ENCODE measurements around the gene PGLYRP1.

PGLYRP1 gene

DNA sequence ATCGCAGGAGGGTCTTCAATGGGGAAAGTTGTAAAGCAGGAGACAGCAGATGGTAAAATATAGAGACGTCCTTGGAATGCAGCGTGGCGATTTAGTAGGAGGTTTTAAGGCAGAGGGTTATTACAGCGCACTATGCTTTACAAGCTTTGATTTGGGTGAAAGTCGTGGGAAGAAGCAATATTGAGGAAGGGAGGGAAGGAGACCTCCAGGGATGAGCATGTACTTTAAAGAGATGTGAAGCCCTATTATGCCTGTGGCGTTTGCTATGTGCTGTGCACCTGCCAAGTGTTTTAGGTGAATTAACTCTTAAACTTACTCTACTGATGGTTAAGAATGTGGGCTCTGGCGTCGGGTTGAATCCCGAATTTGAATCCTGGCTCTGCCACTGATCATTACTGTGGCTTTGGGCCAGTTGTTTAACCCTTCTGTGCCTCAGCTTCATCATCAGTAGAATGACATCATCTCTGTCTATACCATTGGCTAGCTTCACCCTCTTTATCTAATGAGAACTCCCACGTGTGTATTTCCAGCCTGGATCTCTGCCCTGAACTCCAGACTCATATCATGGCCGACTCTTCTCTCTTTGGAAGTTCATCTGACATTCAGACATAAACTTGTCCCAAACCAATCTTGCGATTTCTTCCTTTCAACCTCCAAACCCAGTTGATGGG lies 27.0 kb downstream of the PGLYRP1 start:
- no peak for DNase-seq (ENCODE audit: low read depth)
- TF ChIP-seq MYC (IDR thresholded peaks at IDR 0.05; ENCODE audit: low read depth, low read length): 0 out of 2 replicates have a peak, but pooled peaks have one; percentile 7
- TF ChIP-seq, protein P1, sequence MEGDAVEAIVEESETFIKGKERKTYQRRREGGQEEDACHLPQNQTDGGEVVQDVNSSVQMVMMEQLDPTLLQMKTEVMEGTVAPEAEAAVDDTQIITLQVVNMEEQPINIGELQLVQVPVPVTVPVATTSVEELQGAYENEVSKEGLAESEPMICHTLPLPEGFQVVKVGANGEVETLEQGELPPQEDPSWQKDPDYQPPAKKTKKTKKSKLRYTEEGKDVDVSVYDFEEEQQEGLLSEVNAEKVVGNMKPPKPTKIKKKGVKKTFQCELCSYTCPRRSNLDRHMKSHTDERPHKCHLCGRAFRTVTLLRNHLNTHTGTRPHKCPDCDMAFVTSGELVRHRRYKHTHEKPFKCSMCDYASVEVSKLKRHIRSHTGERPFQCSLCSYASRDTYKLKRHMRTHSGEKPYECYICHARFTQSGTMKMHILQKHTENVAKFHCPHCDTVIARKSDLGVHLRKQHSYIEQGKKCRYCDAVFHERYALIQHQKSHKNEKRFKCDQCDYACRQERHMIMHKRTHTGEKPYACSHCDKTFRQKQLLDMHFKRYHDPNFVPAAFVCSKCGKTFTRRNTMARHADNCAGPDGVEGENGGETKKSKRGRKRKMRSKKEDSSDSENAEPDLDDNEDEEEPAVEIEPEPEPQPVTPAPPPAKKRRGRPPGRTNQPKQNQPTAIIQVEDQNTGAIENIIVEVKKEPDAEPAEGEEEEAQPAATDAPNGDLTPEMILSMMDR (IDR thresholded peaks at IDR 0.05; ENCODE audit: low read depth, low read length): no peak
- TF ChIP-seq, protein P2, sequence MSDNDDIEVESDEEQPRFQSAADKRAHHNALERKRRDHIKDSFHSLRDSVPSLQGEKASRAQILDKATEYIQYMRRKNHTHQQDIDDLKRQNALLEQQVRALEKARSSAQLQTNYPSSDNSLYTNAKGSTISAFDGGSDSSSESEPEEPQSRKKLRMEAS (IDR thresholded peaks at IDR 0.05; ENCODE audit: low read depth, low read length): peak; percentile 44
- H3K4me3 ChIP-seq (ENCODE audit: low read depth, low read length): peak overlapping the region; percentile 93

DNA sequence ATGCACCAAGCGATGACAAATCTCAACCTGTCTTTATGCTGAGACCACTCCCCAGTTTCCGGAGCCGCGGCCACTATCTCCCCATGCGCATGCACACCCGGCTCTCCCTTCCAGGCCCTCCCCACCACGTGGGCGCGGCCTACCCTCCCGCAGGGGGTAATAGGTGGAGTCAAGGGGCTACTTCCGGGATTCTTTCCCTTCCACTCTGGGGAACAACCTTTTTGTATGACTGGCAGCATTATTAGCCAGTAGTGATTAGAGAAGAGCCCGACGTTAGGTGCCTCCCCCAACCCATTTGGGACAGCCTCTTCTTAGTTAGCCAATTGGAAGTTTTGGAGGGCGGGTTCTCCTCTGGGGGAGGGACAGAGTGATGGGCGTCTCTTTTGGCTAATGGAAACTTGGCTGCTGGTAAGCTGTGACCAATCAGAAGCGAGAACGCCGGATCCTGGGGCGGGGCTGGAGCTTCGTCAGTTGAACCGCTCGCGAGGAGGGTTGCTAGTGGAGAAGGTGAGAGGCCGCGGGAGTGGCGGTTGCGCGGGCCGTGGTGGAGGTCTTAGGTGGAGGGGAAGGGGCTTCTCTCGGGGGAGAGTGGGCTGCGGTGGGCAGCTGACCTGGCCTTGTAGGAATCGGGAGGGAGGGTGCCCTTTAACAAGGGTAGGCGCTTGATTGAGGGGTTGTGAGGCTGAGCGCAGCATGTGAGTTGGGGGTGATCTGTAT lies 27.7 kb downstream of the PGLYRP1 start, which contains the start of gene CCDC61:
TSS of gene CCDC61 (plus strand) at position 470 of the 717 bp plus-strand sequence. CDS start 7,552 bp downstream, outside the sequence.
- TF ChIP-seq, protein P2 (IDR thresholded peaks at IDR 0.05; ENCODE audit: low read depth, low read length): peak; percentile 100
- TF ChIP-seq, protein P1 (IDR thresholded peaks at IDR 0.05; ENCODE audit: low read depth, low read length): no peak
- peak; percentile 97 for TF ChIP-seq POLR2A (IDR thresholded peaks at IDR 0.05; ENCODE audit: extremely low read depth, insufficient read length)
- peak; percentile 98 for TF ChIP-seq MYC (IDR thresholded peaks at IDR 0.05; ENCODE audit: low read depth, low read length)
- DNase-seq (ENCODE audit: low read depth): peak; percentile 100
- H3K4me3 ChIP-seq (ENCODE audit: low read depth, low read length): peak within 1 kb of the TSS; percentile 93

DNA sequence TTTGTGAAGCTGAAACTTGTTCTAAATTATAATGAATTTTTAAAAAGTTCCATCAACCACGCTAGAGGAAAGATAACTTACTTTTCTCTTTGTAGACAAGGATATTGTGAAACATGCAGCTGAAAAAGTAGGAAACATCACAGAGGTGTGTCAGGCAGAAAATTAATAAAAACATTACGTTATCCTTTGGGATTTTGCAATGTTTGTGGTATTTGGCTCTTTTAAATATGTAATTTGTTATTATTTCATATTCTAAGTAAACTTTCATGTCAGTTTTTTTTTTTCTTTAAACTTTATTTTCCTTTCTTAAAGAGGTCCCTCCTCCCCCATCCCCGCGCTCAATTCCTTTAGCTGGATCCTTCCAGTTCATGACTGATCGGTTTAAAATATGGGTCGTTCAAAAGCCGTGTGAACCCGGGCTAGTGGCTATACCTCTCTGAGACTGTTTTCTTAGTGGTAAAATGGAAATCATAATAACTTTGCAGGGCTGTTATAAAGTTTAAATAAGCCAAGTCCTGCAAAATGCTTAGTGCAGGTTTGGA lies 28.3 kb downstream of the PGLYRP1 start:
- DNase-seq (ENCODE audit: low read depth): no peak
- TF ChIP-seq, protein P1 (IDR thresholded peaks at IDR 0.05; ENCODE audit: low read depth, low read length): no peak
- peak overlapping the region; percentile 72 for H3K4me3 ChIP-seq (ENCODE audit: low read depth, low read length)

DNA sequence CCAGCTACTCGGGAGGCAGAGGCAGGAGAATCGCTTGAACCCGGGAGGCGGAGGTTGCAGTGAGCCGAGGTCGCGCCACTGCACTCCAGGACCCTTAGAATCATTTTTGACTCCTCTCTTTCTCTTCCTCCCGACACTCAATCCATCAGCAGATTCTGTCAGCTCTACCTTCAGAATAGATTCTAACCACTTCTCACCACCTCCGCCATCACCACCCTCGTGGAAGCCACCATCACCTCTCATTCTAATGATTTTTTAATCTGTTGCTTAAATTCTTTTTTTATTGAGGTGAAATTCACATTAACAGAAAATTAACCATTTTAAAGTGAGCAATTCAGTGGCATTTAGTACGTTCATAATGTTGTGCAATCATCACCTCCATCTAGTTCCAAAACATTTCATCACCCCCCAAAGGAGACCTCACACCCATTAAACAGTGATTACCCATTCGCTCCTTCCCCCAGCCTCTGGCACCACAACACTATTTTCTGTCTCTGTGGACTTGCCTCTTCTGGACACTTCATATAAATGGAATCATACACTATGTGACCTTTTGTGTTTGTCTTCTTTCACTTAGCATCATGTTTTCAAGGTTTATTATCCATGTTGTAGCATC lies 32.6 kb downstream of the PGLYRP1 start:
- no peak overlapping the region for H3K4me3 ChIP-seq (ENCODE audit: low read depth, low read length)
- no peak for DNase-seq (ENCODE audit: low read depth)
- TF ChIP-seq, protein P1 (IDR thresholded peaks at IDR 0.05; ENCODE audit: low read depth, low read length): no peak
- TF ChIP-seq POLR2A (IDR thresholded peaks at IDR 0.05; ENCODE audit: extremely low read depth, insufficient read length): no peak
- no peak for TF ChIP-seq MYC (IDR thresholded peaks at IDR 0.05; ENCODE audit: low read depth, low read length)

DNA sequence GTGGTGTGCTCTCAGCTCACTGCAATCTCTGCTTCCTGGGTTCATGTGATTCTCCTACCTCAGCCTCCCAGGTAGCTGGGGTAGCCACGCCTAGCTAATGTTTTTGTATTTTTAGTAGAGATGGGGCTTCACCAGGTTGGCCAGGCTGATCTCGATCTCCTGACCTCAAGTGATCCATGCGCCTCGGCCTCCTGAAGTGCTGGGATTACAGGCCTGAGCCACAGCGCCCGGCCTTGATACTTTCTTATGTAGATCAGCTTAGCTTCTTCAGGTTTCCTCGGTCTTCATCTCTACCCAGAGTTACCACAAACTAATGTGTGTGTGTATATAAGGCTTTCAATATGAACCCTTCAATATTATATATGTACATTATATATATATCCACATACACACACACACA lies 37.5 kb downstream of the PGLYRP1 start:
- TF ChIP-seq, protein P2 (IDR thresholded peaks at IDR 0.05; ENCODE audit: low read depth, low read length): no peak
- TF ChIP-seq, protein P1 (IDR thresholded peaks at IDR 0.05; ENCODE audit: low read depth, low read length): no peak
- TF ChIP-seq MYC (IDR thresholded peaks at IDR 0.05; ENCODE audit: low read depth, low read length) (no peak), POLR2A (IDR thresholded peaks at IDR 0.05; ENCODE audit: extremely low read depth, insufficient read length) (no peak)
- no peak for DNase-seq (ENCODE audit: low read depth)
- H3K4me3 ChIP-seq (ENCODE audit: low read depth, low read length): no peak overlapping the region
